Thoracic aorta (tissue), 2 donors: Measurements from ENCODE around the gene OGDH. TPM values are rescaled to one million over a fixed set of nuclear protein-coding genes. Genes with fewer than 3 reads are reported as not detected.
"Not testable (repeated sequence)": the region's sequence is repeated elsewhere in the genome, so short reads cannot be mapped to it uniquely, and the experiment has no call there.

Experiments
- ATAC-seq: fragments of 150-250 bp; one replicate; pipeline ENCODE4 v1.8.0; 2017; ENCODE audit warnings: low read depth; ENCODE audit not compliant: insufficient number of reproducible peaks, low FRiP score
- DNase-seq: peaks from one replicate; pipeline ENCODE4 v3.0.0-alpha.2; 2020; ENCODE audit warnings: low spot score
- H3K27ac ChIP-seq, 2 donors: fragments of 200-600 bp; sonication (generic); 1 replicate in 1 of 2; 2 replicates in 1 of 2; pipeline ENCODE4 v1.5.1; 2016; ENCODE audit warnings: mild to moderate bottlenecking in 2 of 2, moderate library complexity in 2 of 2
- H3K27me3 ChIP-seq: fragments of 200-600 bp; sonication (generic); replicated peaks from 2 replicates; pipeline ENCODE4 v1.6.0; 2016; ENCODE audit warnings: mild to moderate bottlenecking; ENCODE audit not compliant: insufficient read depth
- H3K36me3 ChIP-seq: fragments of 200-600 bp; sonication (generic); one replicate; pipeline ENCODE4 v1.5.1; 2016
- H3K4me1 ChIP-seq, 2 donors: fragments of 200-600 bp; sonication (generic); 1 replicate in 1 of 2; 2 replicates in 1 of 2; pipeline versions ENCODE4 v1.5.1 to v1.6.0; 2016; ENCODE audit warnings: low read depth in 2 of 2, mild to moderate bottlenecking in 1 of 2; ENCODE audit not compliant: control insufficient read depth in 1 of 2
- H3K4me3 ChIP-seq: fragments of 200-600 bp; sonication (generic); 2 replicates; pipeline ENCODE4 v1.5.1; 2016; ENCODE audit warnings: mild to moderate bottlenecking
- H3K9me3 ChIP-seq: fragments of 200-600 bp; sonication (generic); 2 replicates; pipeline ENCODE4 v1.5.1; 2016
- CTCF ChIP-seq: fragments of 200-600 bp; sonication (generic); IDR thresholded peaks from one replicate; pipeline ENCODE4 v1.5.1; 2019; ENCODE audit warnings: antibody characterized with exemption
- total RNA-seq, 2 donors: library from RNA; depleted of rRNA; stranded (reverse); fragments of >200 nt; gene quantifications; one replicate each; pipeline versions ENCODE4 v1.1.0 to v1.2.3, GENCODE V29; 2016

The OGDH gene
- total RNA-seq, 2 donors from 2014 or later: 80.8 to 99.2 TPM

- Histone ChIP-seq H3K9me3 (no peaks in the 10 kb centered on the region), H3K27me3 (no peaks in the 10 kb centered on the region), H3K36me3 (no peaks in the 10 kb centered on the region), H3K27ac (no peak overlapping the region), H3K4me3 (no peak overlapping the region), H3K4me1 (no peaks in the 10 kb centered on the region)
- DNase-seq (no peak), ATAC-seq (no peak)
- no peak for TF ChIP-seq CTCF
These were observed 10.3 kb upstream of the OGDH start for GRCh38 chr7:44595934-44596635.

GRCh38 chr7:44597181-44597580 is 9.2 kb upstream of the OGDH start:
- not testable (repeated sequence) for H3K27ac ChIP-seq, H3K4me1 ChIP-seq, H3K4me3 ChIP-seq, H3K9me3 ChIP-seq, H3K27me3 ChIP-seq, DNase-seq, ATAC-seq, H3K36me3 ChIP-seq

- no peak overlapping the region for H3K4me3 ChIP-seq
- H3K27me3 ChIP-seq: no peaks in the 10 kb centered on the region
- H3K9me3 ChIP-seq: no peaks in the 10 kb centered on the region
- no peak overlapping the region for H3K27ac ChIP-seq
- DNase-seq: no peak
- no peaks in the 10 kb centered on the region for H3K36me3 ChIP-seq
- ATAC-seq: no peak
- no peak for TF ChIP-seq CTCF
- no peaks in the 10 kb centered on the region for H3K4me1 ChIP-seq
These were observed 7.2 kb upstream of the OGDH start for GRCh38 chr7:44599222-44599621.

- Histone ChIP-seq H3K4me3 (no peak overlapping the region), H3K27ac (no peak overlapping the region), H3K4me1 (peaks cover 8 to 12% of the 10 kb centered on the region in 2 donors), H3K9me3 (no peaks in the 10 kb centered on the region), H3K27me3 (no peaks in the 10 kb centered on the region), H3K36me3 (no peaks in the 10 kb centered on the region)
- DNase-seq: no peak
- TF ChIP-seq CTCF: no peak
- ATAC-seq: no peak
These were observed 3.9 kb upstream of the OGDH start for GRCh38 chr7:44602576-44602910.

GRCh38 chr7:44603193-44603592 is 3.2 kb upstream of the OGDH start:
- no peaks in the 10 kb centered on the region for H3K9me3 ChIP-seq
- no peak overlapping the region for H3K27ac ChIP-seq
- DNase-seq: no peak
- no peaks in the 10 kb centered on the region for H3K36me3 ChIP-seq
- no peak for TF ChIP-seq CTCF
- no peak overlapping the region for H3K4me3 ChIP-seq
- H3K4me1 ChIP-seq: peaks cover 10 to 18% of the 10 kb centered on the region in 2 donors
- no peak for ATAC-seq
- H3K27me3 ChIP-seq: no peaks in the 10 kb centered on the region

- Histone ChIP-seq H3K27me3 (no peaks in the 10 kb centered on the region), H3K4me1 (peaks cover 13 to 22% of the 10 kb centered on the region in 2 donors), H3K4me3 (no peak overlapping the region), H3K36me3 (no peaks in the 10 kb centered on the region), H3K27ac (no peak overlapping the region), H3K9me3 (no peaks in the 10 kb centered on the region)
- ATAC-seq (no peak), DNase-seq (no peak)
- no peak for TF ChIP-seq CTCF
These were observed 1.5 kb upstream of the OGDH start for GRCh38 chr7:44604941-44605340.
